GM12892 (cell line): Measurements from ENCODE around the gene MRPL23.

Source experiments
- POLR2A ChIP-seq: IDR thresholded peaks from 2 replicates; pipeline ENCODE4 v1.6.1; 2011; ENCODE audit warnings: low read depth, low read length, control low read depth
- POLR2AphosphoS5 ChIP-seq: IDR thresholded peaks from 2 replicates; pipeline ENCODE4 v1.6.1; 2011; ENCODE audit warnings: low read depth, low read length, control low read depth

DNA sequence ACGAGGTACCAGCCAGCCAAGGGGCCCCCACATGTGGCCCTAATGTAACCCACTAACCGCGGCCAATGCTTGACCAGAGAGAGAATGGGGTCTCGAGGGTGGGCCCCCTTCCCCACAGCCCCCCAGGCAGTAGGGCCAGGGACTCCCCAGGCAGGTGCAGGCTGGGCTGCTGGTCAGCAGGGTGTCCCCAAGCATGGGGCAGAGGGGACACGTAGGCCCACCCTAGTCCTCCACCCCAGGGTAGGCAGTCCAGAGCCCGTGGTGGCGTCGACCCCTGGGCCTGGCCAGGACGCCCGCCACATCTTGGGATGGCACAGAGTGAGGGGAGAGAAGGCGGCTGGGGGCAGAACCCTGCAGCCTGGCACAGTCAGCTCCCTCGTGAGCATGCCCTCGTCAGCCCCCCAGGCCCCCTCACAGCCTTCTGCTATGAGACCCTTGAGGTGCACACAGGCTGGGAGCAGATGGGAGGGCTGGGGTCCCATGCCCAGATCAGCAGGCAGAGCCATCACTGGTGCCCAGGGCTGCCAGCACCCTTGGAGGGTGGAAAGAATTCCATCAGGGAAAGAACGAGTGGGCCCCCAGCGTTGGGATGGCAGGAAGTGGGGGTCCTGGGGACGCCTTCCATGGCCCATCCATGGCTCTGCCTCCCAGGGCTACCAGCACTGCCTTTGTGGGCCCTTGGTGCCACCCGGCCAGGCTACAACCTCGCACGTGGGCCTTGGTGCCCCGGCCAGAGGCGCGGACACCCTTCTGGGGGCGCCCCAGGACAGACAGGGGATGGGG, 21.6 kb upstream of the MRPL23 start:
- TF ChIP-seq POLR2AphosphoS5 (no peak), POLR2A (no peak)
